Cardiac fibroblast (primary cell): ENCODE data around the gene STXBP4.

Experiments used
- DNase-seq, 2 donors: peaks; one replicate each; pipeline versions ENCODE4 v3.0.0 to v3.0.0-alpha.2; 2010; ENCODE audit warnings: low read depth in 2 of 2
- H3K4me3 ChIP-seq, 2 donors: replicated peaks in 1 of 2; 1 replicate in 1 of 2; 2 replicates in 1 of 2; pipeline ENCODE4 v1.5.1; 2011; ENCODE audit warnings: low read depth in 2 of 2, low read length in 2 of 2, mild to moderate bottlenecking in 2 of 2, moderate library complexity in 1 of 2
- CTCF ChIP-seq: IDR thresholded peaks from one replicate; pipeline ENCODE4 v1.5.1; 2011; ENCODE audit warnings: low read depth, mild to moderate bottlenecking, low read length, inconsistent platforms

The STXBP4 gene

GRCh38 chr17:55201308-55201932 lies 232.9 kb downstream of the STXBP4 start:
- TF ChIP-seq CTCF = no peak
- DNase-seq = no peak
- no peak overlapping the region for H3K4me3 ChIP-seq

GRCh38 chr17:55202896-55203295 lies 234.3 kb downstream of the STXBP4 start:
- no peak overlapping the region for H3K4me3 ChIP-seq
- TF ChIP-seq CTCF = no peak
- DNase-seq = no peak

GRCh38 chr17:55208078-55208812 lies 239.7 kb downstream of the STXBP4 start:
- H3K4me3 ChIP-seq = no peak overlapping the region
- no peak for DNase-seq
- no peak for TF ChIP-seq CTCF

GRCh38 chr17:55210292-55210691 lies 241.7 kb downstream of the STXBP4 start:
- DNase-seq = no peak
- H3K4me3 ChIP-seq = no peak overlapping the region
- TF ChIP-seq CTCF = no peak

- DNase-seq = no peak
- TF ChIP-seq CTCF = no peak
- H3K4me3 ChIP-seq = no peak overlapping the region
Observed at GRCh38 chr17:55212880-55213279, 244.3 kb downstream of the STXBP4 start.

GRCh38 chr17:55215711-55216110 lies 247.1 kb downstream of the STXBP4 start:
- TF ChIP-seq CTCF = no peak
- no peak for DNase-seq
- H3K4me3 ChIP-seq = no peak overlapping the region
